HCT116 (cell line): ENCODE results near the gene RWDD4. TPM values are rescaled to one million over a fixed set of nuclear protein-coding genes. Genes with fewer than 3 reads are reported as not detected.

Source experiments
- ATAC-seq: fragments of 200-7000 bp; cut with Tn5 transposase; 2 replicates; pipeline ENCODE4 v1.9.1; 2020; ENCODE audit warnings: mild to moderate bottlenecking, moderate library complexity
- BruUV-seq: library from RNA; stranded (reverse); fragments of 400-500 nt; replicated peaks from 2 replicates; lab custom pipeline; 2021; lab: Mats Ljungman, UMichigan
- CTCF ChIA-PET: fragments of 300-600 bp; sonication (Branson Sonifier 250); formaldehyde crosslinking; loops from one replicate; lab custom pipeline; 2021; ENCODE audit warnings: antibody characterized with exemption; lab: Charles Lee
- POLR2A ChIA-PET: fragments of 300-600, 350-600 bp; sonication (Branson Sonifier 250); formaldehyde crosslinking; loops from one replicate; lab custom pipeline; 2021; ENCODE audit warnings: antibody characterized with exemption; lab: Charles Lee
- RAD21 ChIA-PET, 2 experiments: fragments of 300-600 bp; sonication (Branson Sonifier 250); formaldehyde crosslinking; loops; one replicate each; lab custom pipeline; 2023; ENCODE audit warnings: low total read pairs in 2 of 2; ENCODE audit not compliant: uncharacterized antibody in 2 of 2, unreplicated experiment in 2 of 2, low non-redundant PET in 1 of 2; lab: Charles Lee
- DNase-seq: peaks from one replicate; pipeline ENCODE4 v3.0.0-alpha.2; 2010; ENCODE audit warnings: low read depth, low spot score
- H2AFZ ChIP-seq: fragments of 200-600 bp; shearing (Covaris generic), sonication (generic); 2 replicates; pipeline ENCODE4 v1.6.1; 2017; ENCODE audit warnings: low read depth, mixed run types, mixed read lengths, antibody characterized with exemption, low read length; ENCODE audit not compliant: poor library complexity, severe bottlenecking
- H3K27ac ChIP-seq: 2 replicates; pipeline ENCODE4 v1.5.1; 2012; ENCODE audit warnings: low read depth, low read length
- H3K27me3 ChIP-seq: fragments of 200-600 bp; sonication (generic); 2 replicates; pipeline ENCODE4 v1.6.1; 2016; ENCODE audit warnings: mixed run types, low read length, mixed read lengths; ENCODE audit not compliant: insufficient read depth
- H3K36me3 ChIP-seq, 2 experiments: fragments of 200-500 bp in 1 of 2; fragments of 200-600 bp in 1 of 2; sonication (Bioruptor generic) in 1 of 2; sonication (generic) in 1 of 2; 2 replicates each; pipeline versions ENCODE4 v1.5.1 to v1.6.1; 2014 to 2016; ENCODE audit warnings: low read length in 2 of 2, inconsistent platforms in 1 of 2, mixed read lengths in 1 of 2, mixed run types in 1 of 2; ENCODE audit not compliant: insufficient read depth in 2 of 2, control insufficient read depth in 1 of 2
- H3K4me1 ChIP-seq, 2 experiments: fragments of 200-600 bp in 1 of 2; sonication (generic) in 1 of 2; 2 replicates each; pipeline versions ENCODE4 v1.5.1 to v1.6.1; 2012 to 2017; ENCODE audit warnings: low read length in 2 of 2, inconsistent platforms in 1 of 2, mild to moderate bottlenecking in 1 of 2, mixed read lengths in 1 of 2, mixed run types in 1 of 2, moderate library complexity in 1 of 2; ENCODE audit not compliant: insufficient read depth in 2 of 2, control insufficient read depth in 1 of 2
- H3K4me2 ChIP-seq: fragments of 200-600 bp; sonication (generic); 2 replicates; pipeline ENCODE4 v1.6.1; 2017; ENCODE audit warnings: mixed run types, low read length, mixed read lengths
- H3K4me3 ChIP-seq, 2 experiments: fragments of 200-600 bp in 1 of 2; sonication (generic) in 1 of 2; replicated peaks in 1 of 2; 2 replicates each; pipeline ENCODE4 v1.5.1; 2011 to 2016; ENCODE audit warnings: low read length in 2 of 2, control low read depth in 1 of 2, low read depth in 1 of 2, mild to moderate bottlenecking in 1 of 2, mixed read lengths in 1 of 2, mixed run types in 1 of 2
- H3K79me2 ChIP-seq: fragments of 200-600 bp; sonication (generic); 2 replicates; pipeline ENCODE4 v1.6.1; 2017; ENCODE audit warnings: mild to moderate bottlenecking, mixed run types, low read length, moderate library complexity, mixed read lengths; ENCODE audit not compliant: insufficient read depth
- H3K9ac ChIP-seq: fragments of 200-600 bp; sonication (generic); 2 replicates; pipeline ENCODE4 v1.6.1; 2016; ENCODE audit warnings: low read length, mixed read lengths
- H3K9me2 ChIP-seq: fragments of 200-600 bp; sonication (generic), shearing (Covaris generic); 2 replicates; pipeline ENCODE4 v1.6.1; 2017; ENCODE audit warnings: mixed run types, mild to moderate bottlenecking, moderate library complexity; ENCODE audit not compliant: insufficient read depth
- H3K9me3 ChIP-seq, 2 experiments: fragments of 200-500 bp in 1 of 2; fragments of 200-600 bp in 1 of 2; sonication (Bioruptor generic) in 1 of 2; sonication (generic) in 1 of 2; 2 replicates each; pipeline ENCODE4 v1.6.1; 2014 to 2017; ENCODE audit warnings: low read length in 2 of 2, mixed read lengths in 2 of 2, inconsistent platforms in 1 of 2, low read depth in 1 of 2, mild to moderate bottlenecking in 1 of 2, mixed run types in 1 of 2, moderate library complexity in 1 of 2; ENCODE audit not compliant: control insufficient read depth in 1 of 2, insufficient read depth in 1 of 2
- H4K20me1 ChIP-seq: fragments of 200-600 bp; sonication (generic), shearing (Covaris generic); 2 replicates; pipeline ENCODE4 v1.6.1; 2017; ENCODE audit warnings: mixed run types, mild to moderate bottlenecking, moderate library complexity; ENCODE audit not compliant: insufficient read depth
- CEBPB ChIP-seq: IDR thresholded peaks from 2 replicates; pipeline ENCODE4 v1.6.1; 2012; ENCODE audit warnings: low read depth
- CTCF ChIP-seq, 3 experiments: fragments of 200-600 bp in 1 of 3; sonication (generic) in 1 of 3; IDR thresholded peaks in 2 of 3; conservative IDR thresholded peaks in 1 of 3; 2 replicates each; pipeline ENCODE4 v1.5.1; 2012 to 2017; ENCODE audit warnings: low read depth in 2 of 3, low read length in 2 of 3, antibody characterized with exemption in 1 of 3, borderline replicate concordance in 1 of 3, control low read depth in 1 of 3, mild to moderate bottlenecking in 1 of 3, mixed read lengths in 1 of 3, mixed run types in 1 of 3, moderate library complexity in 1 of 3; ENCODE audit not compliant: insufficient read depth in 1 of 3
- EGR1 ChIP-seq: IDR thresholded peaks from 2 replicates; pipeline ENCODE4 v1.6.1; 2012; ENCODE audit warnings: low read depth
- ELF1 ChIP-seq: IDR thresholded peaks from 2 replicates; pipeline ENCODE4 v1.6.1; 2012; ENCODE audit warnings: low read depth, borderline replicate concordance
- FOSL1 ChIP-seq: IDR thresholded peaks from 2 replicates; pipeline ENCODE4 v1.6.1; 2012; ENCODE audit warnings: low read depth
- POLR2A ChIP-seq: IDR thresholded peaks from 2 replicates; pipeline ENCODE4 v1.7.0; 2011; ENCODE audit warnings: borderline replicate concordance; ENCODE audit not compliant: insufficient read depth, insufficient read length; ENCODE audit errors: extremely low read depth
- POLR2AphosphoS5 ChIP-seq: IDR thresholded peaks from 2 replicates; pipeline ENCODE4 v1.6.1; 2011; ENCODE audit warnings: mild to moderate bottlenecking, low read depth, low read length, moderate library complexity
- RAD21 ChIP-seq: IDR thresholded peaks from 2 replicates; pipeline ENCODE4 v1.6.1; 2012; ENCODE audit warnings: low read depth, mild to moderate bottlenecking
- REST ChIP-seq: IDR thresholded peaks from 2 replicates; pipeline ENCODE4 v1.6.1; 2012; ENCODE audit warnings: low read depth
- SIN3A ChIP-seq: IDR thresholded peaks from 2 replicates; pipeline ENCODE4 v1.6.1; 2012; ENCODE audit warnings: low read depth
- SP1 ChIP-seq: IDR thresholded peaks from 2 replicates; pipeline ENCODE4 v1.6.1; 2012; ENCODE audit warnings: low read depth
- SRF ChIP-seq: IDR thresholded peaks from 2 replicates; pipeline ENCODE4 v1.6.1; 2012; ENCODE audit warnings: low read depth
- intact Hi-C: fragments of 100-400 bp; cut with micrococcal nuclease; formaldehyde crosslinking; loops from 2 replicates; pipeline ENCODE4 v1.10.0; 2022
- total RNA-seq: library from RNA; stranded (reverse); gene quantifications from one replicate; pipeline ENCODE4 v1.2.1, GENCODE V29; 2021; ENCODE audit not compliant: unreplicated experiment

The RWDD4 gene
- total RNA-seq, 1 experiment from 2014 or later = 11.9 TPM

GRCh38 chr4:183659872-183660242 is 872 bp upstream of the RWDD4 start:
- no peak for TF ChIP-seq SP1
- TF ChIP-seq CTCF (IDR thresholded peaks at IDR 0.05 in 2 of 3, conservative IDR thresholded peaks at IDR 0.05 in 1 of 3; ENCODE audit: borderline replicate concordance in 1 of 3, insufficient read depth in 1 of 3, low read depth in 2 of 3, low read length in 2 of 3) = no peak
- TF ChIP-seq EGR1 = no peak
- no peak for TF ChIP-seq REST
- TF ChIP-seq POLR2AphosphoS5 = no peak
- TF ChIP-seq CEBPB = no peak
- TF ChIP-seq SIN3A = no peak
- no peak for TF ChIP-seq RAD21
- TF ChIP-seq POLR2A = no peak
- TF ChIP-seq ELF1 = no peak
- no peak for TF ChIP-seq SRF
- TF ChIP-seq FOSL1 = no peak
- ChIA-PET CTCF (no interaction called here), RAD21 (no interaction called here), POLR2A (no interaction called here)
- H3K36me3 ChIP-seq = no peaks in the 10 kb centered on the region
- peak overlapping the region; percentile 79 for H3K9ac ChIP-seq
- H2AFZ ChIP-seq = no peak overlapping the region
- H3K9me2 ChIP-seq = no peaks in the 10 kb centered on the region
- H3K4me3 ChIP-seq = peak overlapping the region; percentile 66 to 77
- DNase-seq (no peak), ATAC-seq (no peak)
- no peaks in the 10 kb centered on the region for H4K20me1 ChIP-seq
- intact Hi-C loops = loop anchor here (10.0 kb wide), 1 partner anchor 155 kb away; the partner anchor contains the start of gene ING2
- H3K27me3 ChIP-seq = no peaks in the 10 kb centered on the region
- no peak overlapping the region for H3K27ac ChIP-seq
- TSS peak; percentile 72 for BruUV-seq
- H3K9me3 ChIP-seq = no peaks in the 10 kb centered on the region
- H3K79me2 ChIP-seq = peaks cover 25% of the 10 kb centered on the region
- H3K4me2 ChIP-seq = peak overlapping the region; percentile 79
- peaks cover 3 to 11% of the 10 kb centered on the region in 2 experiments; a peak in 2 of 4 replicates for H3K4me1 ChIP-seq
